ENCODE measurements around the gene LRFN2.

- TF ChIP-seq CTCF (conservative IDR thresholded peaks at IDR 0.05; ENCODE audit: low read depth in 2 of 2) (no peak), EZH2phosphoT487 (IDR thresholded peaks at IDR 0.05; ENCODE audit: unreplicated experiment) (no peak), POLR2AphosphoS5 (IDR thresholded peaks at IDR 0.05; ENCODE audit: low read depth) (no peak), CREB1 (CRISPR knock-in tag; IDR thresholded peaks at IDR 0.05; ENCODE audit: low read depth) (no peak), JUNB (IDR thresholded peaks at IDR 0.05; ENCODE audit: unreplicated experiment) (no peak)
- TF ChIP-seq, protein P1, sequence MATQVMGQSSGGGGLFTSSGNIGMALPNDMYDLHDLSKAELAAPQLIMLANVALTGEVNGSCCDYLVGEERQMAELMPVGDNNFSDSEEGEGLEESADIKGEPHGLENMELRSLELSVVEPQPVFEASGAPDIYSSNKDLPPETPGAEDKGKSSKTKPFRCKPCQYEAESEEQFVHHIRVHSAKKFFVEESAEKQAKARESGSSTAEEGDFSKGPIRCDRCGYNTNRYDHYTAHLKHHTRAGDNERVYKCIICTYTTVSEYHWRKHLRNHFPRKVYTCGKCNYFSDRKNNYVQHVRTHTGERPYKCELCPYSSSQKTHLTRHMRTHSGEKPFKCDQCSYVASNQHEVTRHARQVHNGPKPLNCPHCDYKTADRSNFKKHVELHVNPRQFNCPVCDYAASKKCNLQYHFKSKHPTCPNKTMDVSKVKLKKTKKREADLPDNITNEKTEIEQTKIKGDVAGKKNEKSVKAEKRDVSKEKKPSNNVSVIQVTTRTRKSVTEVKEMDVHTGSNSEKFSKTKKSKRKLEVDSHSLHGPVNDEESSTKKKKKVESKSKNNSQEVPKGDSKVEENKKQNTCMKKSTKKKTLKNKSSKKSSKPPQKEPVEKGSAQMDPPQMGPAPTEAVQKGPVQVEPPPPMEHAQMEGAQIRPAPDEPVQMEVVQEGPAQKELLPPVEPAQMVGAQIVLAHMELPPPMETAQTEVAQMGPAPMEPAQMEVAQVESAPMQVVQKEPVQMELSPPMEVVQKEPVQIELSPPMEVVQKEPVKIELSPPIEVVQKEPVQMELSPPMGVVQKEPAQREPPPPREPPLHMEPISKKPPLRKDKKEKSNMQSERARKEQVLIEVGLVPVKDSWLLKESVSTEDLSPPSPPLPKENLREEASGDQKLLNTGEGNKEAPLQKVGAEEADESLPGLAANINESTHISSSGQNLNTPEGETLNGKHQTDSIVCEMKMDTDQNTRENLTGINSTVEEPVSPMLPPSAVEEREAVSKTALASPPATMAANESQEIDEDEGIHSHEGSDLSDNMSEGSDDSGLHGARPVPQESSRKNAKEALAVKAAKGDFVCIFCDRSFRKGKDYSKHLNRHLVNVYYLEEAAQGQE (IDR thresholded peaks at IDR 0.05; ENCODE audit: unreplicated experiment): no peak
These were observed 75.3 kb downstream of the LRFN2 start for GRCh38 chr6:40511884-40512283.

Measured in GM23338 (cell line).